ENCODE results near the gene NR4A3. TPM values are rescaled to one million over a fixed set of nuclear protein-coding genes. Genes with fewer than 3 reads are reported as not detected.
A peak's percentile ranks its signal among the peaks of the same experiment; 100 is the strongest.

Gene NR4A3
- total RNA-seq, 1 donor from 2014 or later, result 4.1 TPM

DNA sequence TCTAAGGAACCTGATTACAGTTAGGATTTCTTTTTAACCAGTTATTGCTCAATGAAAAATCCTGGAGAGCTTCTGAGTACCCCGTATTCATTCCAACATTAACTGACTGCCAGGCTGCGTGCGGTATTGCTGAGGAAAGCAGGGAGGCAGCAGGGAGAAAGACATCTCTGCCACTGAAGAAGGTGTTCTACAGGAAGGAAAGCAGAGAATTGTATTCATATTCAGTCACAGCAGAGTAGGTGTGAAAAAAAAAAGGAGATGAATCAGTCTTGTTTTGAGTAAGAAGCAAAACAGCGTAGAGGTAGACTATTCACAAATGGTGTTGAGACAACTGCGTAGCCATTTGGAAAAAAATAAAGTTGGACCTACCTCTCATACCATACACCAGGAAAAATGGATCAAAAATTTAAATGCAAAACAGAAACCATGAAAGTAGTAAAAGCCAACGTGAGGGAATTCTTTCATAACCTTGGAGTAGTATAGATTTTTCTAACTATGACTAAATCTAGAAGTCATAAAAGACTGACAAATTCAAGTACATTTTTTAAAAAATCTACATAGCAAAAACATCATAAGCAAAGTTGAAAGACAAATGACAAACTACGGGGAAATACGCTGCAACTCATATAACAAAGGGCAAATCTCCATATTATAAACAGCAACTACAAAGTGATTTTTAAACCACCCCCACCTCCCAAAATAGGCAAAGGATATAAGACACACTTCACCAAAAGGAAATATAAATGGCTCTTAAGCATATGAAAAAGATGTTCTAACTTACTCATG, 9.9 kb upstream of the NR4A3 start:
- intact Hi-C loops (cut with micrococcal nuclease), result no loop called here
- ATAC-seq (no peak), DNase-seq (no peak)

DNA sequence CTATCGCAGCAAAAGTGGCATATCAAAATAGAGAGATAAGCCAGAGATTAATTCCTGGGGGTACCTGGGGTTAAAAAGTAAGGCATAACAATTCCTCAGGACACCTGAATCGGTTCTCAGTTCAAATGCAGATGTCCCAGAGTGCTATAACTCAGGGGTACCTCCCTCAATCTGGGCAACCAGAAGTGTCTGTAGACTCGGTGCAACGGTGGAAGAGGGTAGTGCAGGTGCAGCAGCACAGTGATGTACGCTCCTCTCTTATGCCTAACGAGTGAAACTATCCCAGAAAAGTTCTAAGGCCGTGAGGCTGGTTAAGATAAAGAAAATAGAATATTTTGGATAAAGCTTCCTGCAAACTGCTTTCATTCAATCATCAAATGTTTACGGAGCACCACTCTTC, 7.9 kb upstream of the NR4A3 start:
- intact Hi-C loops (cut with micrococcal nuclease), result no loop called here
- DNase-seq, result no peak
- no peak for ATAC-seq

DNA sequence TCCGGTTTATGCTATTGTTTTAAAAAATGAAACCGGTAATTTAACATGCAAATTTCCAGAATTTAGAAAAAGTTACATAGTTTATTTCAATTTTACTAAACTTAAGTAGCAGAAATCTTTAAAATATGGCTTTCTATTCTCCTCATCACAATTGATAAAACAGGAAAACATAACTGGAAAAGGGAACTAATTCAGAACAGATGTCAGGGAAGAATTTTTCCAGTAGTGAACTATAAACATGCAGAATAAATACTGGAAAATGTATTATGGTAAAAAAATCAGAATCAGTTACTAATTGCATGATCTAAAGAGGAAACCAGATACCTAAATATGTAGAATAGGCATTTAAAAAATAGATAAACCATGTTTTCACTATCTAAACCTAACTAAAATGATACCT, 7.3 kb upstream of the NR4A3 start:
- no peak for DNase-seq
- intact Hi-C loops (cut with micrococcal nuclease), result no loop called here
- no peak for ATAC-seq

DNA sequence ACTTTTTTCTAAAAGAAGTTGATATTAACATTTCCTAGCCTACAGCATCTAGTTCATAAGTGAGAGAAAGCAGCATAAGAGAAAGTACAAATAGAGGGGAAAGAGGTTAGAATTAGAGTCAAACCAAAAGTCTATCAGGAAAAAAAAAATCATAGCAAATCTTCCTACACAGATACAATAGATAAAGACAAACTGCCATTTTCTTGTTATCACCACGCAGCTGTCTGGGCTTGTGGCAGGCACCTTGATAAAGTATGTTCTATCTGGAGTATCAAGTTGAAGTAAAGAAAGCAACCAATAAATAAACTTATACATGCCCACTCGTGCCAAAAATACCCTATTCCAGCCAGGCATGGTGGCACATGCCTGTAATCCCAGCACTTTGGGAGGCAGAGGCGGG, 5.3 kb upstream of the NR4A3 start:
- intact Hi-C loops (cut with micrococcal nuclease), result no loop called here
- DNase-seq (no peak), ATAC-seq (no peak)

DNA sequence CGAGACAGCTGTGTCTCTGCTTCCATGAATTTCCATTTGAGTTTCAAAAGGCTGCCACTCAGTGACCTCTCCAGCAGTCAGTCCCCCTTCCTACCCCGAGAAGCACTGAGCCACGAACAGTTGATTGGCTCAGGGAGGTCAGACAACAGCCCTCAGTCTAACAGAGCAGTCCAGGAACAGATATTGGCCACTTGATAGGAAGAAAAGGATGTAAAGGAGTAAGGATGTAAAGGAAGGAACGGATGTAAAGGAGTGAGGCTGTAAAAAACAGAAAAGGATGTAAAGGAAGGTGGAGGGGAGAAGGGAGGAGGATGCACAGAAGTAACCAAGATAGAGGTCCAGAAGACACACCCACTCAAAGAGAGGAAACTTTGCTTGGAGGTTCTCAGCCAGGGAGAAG, 3.2 kb upstream of the NR4A3 start:
- DNase-seq, result no peak
- intact Hi-C loops (cut with micrococcal nuclease), result no loop called here
- no peak for ATAC-seq

DNA sequence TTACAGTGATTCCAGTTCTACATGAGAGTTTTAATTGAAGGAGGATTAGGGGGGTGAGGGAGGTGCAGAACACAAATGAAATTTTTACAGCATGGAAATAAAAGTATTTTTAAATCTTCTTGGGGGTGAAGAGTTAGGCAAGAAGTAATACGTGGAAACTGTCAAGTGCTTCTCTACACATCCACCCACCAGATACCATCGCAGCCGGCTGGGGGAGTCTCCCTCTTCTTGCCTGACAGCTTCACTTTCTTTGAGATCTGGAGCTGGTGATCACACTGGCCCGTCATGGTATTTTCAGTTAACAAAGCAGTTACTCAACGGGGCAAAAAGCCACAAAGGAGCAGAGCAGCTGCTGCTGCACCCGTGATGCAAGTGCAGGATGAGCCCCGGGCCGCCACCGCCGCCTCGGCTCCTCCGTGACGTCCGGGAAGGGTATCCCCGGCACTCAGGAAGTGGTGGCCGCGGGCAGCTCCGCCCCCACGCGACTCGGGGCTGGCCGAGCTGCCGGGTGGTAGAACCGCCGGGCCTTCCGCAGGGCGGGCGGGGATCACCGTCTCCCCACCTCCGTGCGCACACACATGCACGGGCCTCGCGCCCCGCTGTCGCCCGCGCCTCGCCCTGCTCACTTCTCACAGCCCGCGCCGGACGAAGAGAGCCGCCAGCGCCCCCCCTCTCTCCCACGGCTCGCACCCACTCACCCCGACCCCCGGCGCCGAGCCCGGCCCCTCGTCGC, 2.4 kb upstream of the NR4A3 start:
- ATAC-seq, result peak; percentile 68
- peak; percentile 92 for DNase-seq
- intact Hi-C loops (cut with micrococcal nuclease), result no loop called here

DNA sequence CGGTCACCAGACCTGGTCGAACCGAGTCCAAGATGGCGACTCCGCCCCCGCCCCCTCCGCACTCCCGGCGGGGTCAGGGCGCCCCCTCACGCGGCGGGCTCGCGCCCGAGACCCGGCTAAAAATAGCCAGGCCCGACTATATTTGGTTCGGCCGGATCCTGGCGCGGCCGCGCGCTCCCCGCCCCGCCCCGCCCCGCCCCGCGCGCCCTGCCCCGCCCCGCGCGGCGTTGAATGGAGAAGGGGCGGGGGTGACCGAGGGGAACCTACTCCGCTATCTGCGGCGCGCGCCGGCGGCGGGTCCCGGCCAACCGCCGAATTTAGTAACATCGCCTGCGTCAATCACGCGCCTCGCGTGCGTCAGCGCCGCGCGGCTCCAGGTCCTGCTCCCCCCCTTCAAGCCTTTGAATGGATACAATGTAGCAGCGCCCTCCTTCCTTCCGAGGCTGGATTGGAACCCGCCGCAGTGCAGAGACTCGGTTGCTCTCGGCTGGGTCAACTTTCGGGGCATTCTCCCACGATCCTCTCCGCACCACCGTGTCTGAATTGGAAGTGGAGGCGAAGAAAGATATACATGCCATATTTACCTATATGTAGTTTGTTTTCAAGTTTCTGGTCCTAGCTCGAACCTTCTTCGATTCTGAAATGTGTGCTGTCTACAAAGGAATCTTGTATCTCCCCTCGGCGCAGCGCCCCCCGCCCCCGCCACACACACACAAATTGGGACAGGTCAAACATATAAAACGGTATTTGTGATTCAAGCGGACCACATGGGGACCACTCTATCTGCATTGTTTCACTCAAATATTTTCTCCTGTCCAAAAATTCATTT, 1.6 kb upstream of the NR4A3 start:
- peak; percentile 73 for ATAC-seq
- DNase-seq, result peak; percentile 98

DNA sequence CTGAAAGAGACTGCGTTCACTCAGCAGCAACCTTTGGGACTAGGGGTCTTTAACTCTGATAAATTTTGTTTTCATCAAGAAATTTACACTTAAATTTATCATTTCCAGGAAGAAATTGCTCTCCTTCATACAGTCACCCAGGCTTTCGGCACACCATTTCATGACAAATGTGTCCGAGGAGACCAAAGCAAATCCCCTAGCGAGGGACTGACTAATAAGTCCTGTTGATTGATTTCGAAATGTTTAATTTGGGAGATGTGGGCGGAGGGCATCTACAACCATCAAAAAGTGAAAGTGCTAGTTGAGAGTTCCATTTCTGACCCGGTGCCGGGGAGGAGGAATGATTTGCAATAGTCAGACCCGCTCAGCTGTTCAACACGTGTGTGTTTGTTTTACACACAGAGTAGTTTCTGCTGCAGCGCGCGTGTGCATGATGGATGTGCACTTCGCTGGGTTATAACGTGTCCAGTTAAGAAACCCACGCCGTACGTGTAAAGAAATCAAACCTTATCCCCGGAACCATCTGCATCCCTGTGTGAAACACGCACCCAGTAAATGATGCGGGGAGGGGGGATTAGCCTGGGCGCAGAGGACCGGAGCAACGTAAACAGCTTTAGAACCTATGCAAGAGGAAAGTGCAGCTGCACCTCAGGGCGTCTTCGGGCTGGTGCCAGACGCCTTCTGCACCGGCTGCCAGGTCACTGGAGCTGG, 845 bp upstream of the NR4A3 start:
- peak; percentile 7 for ATAC-seq
- intact Hi-C loops (cut with micrococcal nuclease), result loop anchor here (5.0 kb wide), 1 partner anchor 464 kb away; no protein-coding TSS in a partner anchor
- peak; percentile 56 for DNase-seq

More for the DNA sequence above, 1.6 kb upstream of the NR4A3 start:
- intact Hi-C loops (cut with micrococcal nuclease), result loop anchor here (5.0 kb wide), 1 partner anchor 463 kb away; no protein-coding TSS in a partner anchor

DNA sequence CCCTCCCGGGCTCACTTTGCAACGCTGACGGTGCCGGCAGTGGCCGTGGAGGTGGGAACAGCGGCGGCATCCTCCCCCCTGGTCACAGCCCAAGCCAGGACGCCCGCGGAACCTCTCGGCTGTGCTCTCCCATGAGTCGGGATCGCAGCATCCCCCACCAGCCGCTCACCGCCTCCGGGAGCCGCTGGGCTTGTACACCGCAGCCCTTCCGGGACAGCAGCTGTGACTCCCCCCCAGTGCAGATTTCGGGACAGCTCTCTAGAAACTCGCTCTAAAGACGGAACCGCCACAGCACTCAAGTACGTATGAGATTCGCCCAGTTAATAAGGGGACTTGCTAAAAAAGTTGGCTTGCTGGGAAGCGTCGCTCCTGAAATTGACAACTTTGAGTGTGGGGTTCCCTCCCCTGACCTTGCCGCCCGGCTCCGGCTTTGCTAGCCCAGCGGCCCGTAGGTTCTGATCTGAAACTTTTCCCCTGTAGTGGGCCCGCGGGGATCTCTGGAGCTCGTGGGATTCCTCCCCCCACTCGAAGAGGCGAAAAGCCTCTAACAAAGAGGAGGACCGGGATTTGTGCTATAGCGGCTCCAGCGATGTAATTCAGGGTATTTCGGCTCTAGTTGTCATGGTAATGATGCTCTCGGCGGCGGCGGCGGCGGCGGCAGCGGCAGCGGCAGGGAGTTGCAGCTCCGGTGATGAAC, 572 bp downstream of the NR4A3 start:
- ATAC-seq (peak; percentile 0), DNase-seq (peak; percentile 48)
- intact Hi-C loops (cut with micrococcal nuclease), result loop anchor here (5.0 kb wide), 1 partner anchor 465 kb away; no protein-coding TSS in a partner anchor

DNA sequence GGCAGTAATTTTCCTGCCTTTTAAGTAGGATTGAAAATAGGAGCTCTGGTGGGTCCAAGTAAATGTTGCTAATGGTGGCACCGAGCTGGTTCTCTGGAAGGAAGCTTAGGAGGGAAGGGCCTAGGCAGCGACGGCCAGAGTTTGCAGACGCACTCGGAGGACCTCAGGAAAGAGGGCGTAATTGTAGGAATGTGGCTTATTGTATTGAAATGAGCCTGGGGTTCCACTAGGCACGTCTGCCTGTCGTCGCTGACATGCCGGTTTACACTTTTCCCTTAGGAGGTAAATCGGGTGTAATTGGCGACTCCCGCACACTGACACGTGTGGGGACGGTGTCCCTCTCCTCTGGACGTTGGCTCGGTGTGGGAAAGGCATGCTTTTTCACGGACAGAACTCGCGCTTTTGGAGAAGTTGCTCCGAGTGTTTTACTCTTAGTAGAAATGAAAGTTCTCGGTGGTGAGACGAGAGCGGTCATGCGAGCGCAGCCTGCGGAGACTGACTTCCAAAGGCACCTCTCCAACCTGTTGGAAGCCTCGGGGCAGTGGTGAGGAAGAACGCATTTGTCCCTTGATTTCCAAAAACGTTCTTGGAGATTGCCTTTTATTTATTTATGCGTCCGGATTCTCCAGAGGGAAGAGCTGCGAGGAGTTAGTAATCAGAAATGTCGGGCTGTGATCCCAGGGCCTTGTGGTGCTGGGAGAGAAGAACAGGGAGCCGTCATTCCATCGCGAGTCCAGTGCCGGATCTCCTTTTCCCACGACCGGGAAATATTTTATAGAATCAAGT, 1.3 kb downstream of the NR4A3 start:
- intact Hi-C loops (cut with micrococcal nuclease), result loop anchor here (5.0 kb wide), 1 partner anchor 466 kb away; no protein-coding TSS in a partner anchor
- DNase-seq (peak; percentile 34), ATAC-seq (no peak)

DNA sequence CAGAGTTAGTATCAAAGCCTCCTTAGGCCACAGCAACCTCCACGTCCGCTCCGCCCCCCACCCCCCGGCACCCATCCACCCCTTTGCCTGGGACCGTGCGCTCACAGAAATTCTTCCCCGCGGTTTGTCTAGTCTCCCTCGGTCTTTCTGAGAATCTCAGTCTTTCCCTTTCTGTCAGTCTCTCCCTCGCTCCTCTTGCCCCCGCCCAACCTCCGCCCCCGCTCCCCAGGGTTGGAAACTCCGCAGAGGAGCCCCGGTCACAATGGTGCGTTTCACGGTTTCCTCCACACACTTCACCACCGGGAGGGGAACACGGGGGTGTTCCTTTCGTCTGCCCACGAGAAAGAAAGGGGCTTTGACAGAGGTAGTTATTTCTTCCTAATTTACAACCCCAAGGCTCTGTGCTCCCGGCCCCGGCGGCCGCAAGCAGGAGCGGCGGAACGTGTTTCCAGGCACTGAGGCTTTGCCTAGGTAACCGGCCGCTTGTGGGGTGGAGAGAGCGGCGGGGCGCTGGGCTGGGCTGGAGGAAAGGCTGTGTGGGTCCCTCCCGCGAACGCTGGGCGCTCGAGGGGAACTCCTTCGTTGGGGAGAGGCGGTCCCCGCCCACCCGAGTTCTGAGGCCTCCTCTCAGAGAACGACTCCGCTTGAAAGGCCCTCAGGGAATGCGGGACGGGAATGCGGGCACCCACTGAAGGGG, 2.1 kb downstream of the NR4A3 start:
- ATAC-seq, result no peak
- intact Hi-C loops (cut with micrococcal nuclease), result loop anchor here (5.0 kb wide), 1 partner anchor 467 kb away; no protein-coding TSS in a partner anchor
- peak; percentile 47 for DNase-seq

DNA sequence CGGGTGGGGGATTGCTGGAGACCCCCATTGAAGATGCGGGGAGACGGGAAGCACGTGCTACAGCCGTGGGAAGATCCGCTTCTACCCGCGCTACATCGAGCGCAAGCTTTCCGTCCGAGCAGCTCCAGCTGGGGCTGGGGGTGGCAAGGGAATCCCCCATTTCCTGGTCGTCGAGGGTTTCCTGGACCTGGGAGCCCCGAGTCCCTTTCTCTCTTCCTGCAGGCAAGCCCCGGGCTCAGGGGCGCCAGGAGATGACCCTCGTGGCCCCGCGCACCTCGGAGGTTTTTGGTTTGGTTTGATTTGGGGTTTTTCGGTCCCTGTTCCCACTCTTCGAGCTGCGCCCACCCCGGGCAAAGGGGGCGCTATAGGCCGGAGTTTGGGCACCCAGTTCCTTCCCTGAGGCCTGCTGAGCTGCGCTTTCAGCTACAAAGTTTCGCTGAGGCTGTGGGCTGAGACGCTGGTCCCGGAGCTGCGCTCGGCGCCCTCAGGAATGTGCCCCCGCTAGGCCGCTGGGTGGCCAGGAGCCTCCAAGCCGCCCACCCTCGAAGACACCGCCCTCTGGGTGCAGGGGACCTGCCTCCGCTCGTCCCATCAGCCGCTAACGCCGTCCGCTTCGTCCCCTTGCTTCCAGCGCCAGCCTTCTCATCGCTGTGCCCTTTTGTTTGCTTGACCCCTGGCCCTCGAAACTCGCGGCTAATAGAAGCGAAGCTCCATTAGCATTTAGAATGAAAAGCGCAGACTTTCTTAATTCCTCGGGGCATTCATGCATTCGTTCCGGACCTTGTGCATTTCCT, 2.9 kb downstream of the NR4A3 start:
- DNase-seq (peak; percentile 41), ATAC-seq (no peak)
- intact Hi-C loops (cut with micrococcal nuclease), result loop anchor here (5.0 kb wide), 1 partner anchor 467 kb away; no protein-coding TSS in a partner anchor

DNA sequence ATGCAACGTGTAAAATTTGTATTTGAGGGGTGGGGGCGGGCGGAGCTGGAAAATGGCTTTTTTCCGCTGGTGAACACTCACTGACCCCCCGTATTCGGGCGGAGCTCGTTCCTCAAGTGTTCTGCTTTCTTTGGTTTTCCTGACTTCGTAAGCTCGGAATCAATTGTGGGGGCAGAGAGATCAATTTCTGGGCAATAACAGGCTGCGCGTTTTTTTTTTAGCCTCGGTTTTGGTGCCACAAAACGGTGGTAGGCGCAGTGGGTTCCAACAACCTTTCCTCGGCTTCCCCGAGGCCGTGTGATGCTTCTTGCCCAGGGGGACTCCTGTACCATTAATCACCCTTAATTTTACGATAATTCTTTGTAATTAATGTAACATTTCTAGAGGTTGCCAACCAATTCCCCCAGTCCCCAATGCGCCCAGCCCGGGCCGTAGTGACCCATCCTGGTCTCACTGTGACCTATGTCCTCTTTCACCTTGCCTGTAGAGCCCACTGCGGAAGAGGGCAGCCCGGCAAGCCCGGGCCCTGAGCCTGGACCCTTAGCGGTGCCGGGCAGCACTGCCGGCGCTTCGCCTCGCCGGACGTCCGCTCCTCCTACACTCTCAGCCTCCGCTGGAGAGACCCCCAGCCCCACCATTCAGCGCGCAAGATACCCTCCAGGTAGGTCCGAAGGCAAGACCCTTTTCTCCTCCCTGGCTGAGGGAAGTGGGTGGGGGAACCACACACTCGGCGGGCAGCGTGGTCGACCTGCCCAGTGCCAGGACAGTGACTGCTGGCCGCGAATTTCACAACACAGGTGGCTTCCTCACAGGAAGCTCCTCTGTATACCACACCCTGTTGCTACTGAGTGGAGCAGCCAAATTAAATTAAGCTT, 3.7 kb downstream of the NR4A3 start:
- ATAC-seq, result no peak
- intact Hi-C loops (cut with micrococcal nuclease), result no loop called here
- DNase-seq, result no peak

DNA sequence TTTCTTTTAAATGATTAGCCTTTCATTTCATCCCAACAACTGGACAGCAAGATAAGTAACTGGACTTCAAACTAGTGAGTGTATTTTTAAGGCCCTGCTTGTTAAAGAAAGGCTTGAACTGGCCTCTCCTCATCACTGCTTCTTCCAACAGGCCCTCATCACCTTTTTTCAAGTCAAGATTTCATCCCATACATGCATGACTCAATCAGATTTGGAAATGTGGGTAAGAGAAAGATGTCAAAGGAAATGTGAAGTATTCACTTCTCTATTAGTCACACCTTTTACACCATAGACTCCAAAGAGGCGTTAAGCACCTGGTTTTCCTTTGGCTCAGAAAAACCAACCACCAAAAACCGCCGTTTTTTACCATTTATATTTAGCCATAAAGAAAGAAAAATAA, 4.9 kb downstream of the NR4A3 start:
- no peak for DNase-seq
- no peak for ATAC-seq
- intact Hi-C loops (cut with micrococcal nuclease), result no loop called here

DNA sequence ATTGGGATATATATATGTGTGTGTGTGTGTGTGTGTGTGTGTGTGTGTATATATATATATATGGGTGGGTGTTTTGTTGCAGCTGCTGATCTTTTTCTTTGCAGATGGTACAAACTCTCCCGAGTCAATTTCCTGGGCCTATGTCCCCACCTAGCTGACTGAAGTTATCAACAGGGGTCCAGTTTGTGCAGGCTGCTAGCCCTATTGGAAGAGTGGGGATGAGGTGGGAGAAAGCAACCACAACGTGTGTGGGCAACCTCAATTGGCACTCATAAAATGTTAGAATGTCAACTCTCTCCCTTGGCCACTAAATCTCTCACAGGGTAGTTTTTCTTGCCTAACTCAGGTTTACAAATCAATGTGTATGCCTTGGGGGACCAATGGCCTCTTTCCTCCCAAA, 5.6 kb downstream of the NR4A3 start:
- intact Hi-C loops (cut with micrococcal nuclease), result no loop called here
- no peak for DNase-seq
- ATAC-seq, result no peak
